GM18505 (cell line): ENCODE results near the gene UBXN4.
A peak's percentile ranks its signal among the peaks of the same experiment; 100 is the strongest.
"Not testable (repeated sequence)": the region's sequence is repeated elsewhere in the genome, so short reads cannot be mapped to it uniquely, and the experiment has no call there.

Experiments used
- ATAC-seq: cut with Tn5 transposase; IDR thresholded peaks from one replicate; pipeline ENCODE4 v1.9.1; 2021; ENCODE audit not compliant: unreplicated experiment
- POLR2A ChIP-seq: IDR thresholded peaks from 4 replicates; pipeline ENCODE4 v1.6.1; 2011; ENCODE audit warnings: borderline replicate concordance; ENCODE audit not compliant: insufficient read depth, insufficient read length; ENCODE audit errors: extremely low read depth

UBXN4 gene, protein sequence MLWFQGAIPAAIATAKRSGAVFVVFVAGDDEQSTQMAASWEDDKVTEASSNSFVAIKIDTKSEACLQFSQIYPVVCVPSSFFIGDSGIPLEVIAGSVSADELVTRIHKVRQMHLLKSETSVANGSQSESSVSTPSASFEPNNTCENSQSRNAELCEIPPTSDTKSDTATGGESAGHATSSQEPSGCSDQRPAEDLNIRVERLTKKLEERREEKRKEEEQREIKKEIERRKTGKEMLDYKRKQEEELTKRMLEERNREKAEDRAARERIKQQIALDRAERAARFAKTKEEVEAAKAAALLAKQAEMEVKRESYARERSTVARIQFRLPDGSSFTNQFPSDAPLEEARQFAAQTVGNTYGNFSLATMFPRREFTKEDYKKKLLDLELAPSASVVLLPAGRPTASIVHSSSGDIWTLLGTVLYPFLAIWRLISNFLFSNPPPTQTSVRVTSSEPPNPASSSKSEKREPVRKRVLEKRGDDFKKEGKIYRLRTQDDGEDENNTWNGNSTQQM

GRCh38 chr2:135741395-135742324 lies at the start of gene UBXN4:
TSS of gene UBXN4 (plus strand) at chr2:135741855. CDS start at chr2:135741930, 75 bp downstream.
- ATAC-seq = peak; percentile 91
- peak; percentile 93 for TF ChIP-seq POLR2A

DNA sequence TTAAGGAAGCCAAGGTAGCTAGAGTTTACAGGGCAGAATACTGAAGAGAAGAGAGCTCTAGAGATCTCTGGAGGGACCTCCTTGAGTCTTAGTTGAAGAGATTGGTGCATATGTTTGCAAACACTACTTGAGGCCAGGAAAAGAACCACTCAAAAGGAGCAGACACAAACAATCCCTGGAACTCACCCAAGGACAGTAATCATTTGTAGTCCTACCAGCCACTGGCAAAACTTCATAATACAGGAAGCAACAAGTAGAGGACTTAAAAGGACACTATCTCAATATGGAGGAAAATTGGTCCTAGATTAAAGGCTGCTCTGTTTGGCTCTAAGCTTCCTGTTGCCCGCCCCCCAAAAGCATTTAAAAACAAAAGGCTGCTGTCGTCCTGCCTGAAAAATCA lies 46.9 kb upstream of the UBXN4 start:
- no peak for TF ChIP-seq POLR2A
- no peak for ATAC-seq

DNA sequence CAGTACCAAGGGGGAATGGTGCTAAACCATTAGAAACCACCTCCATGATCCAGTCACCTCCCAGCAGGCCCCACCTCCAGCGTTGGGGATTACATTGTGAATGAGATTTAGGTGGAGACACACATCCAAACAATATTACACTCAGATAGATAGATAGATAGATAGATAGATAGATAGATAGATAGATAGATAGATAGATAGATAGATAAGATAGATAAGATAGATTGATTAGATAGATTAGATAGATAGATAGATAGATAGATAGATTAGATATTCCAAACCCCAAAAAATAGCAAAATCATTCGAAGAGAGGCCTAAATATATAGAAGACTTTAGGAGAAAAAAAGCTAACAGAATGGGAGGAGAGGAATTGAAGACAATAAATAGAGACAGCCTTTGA lies 42.8 kb upstream of the UBXN4 start:
- ATAC-seq = no peak
- no peak for TF ChIP-seq POLR2A

- no peak for TF ChIP-seq POLR2A
Measured at GRCh38 chr2:135701442-135701841, 40.2 kb upstream of the UBXN4 start.

GRCh38 chr2:135703300-135703699 lies 38.4 kb upstream of the UBXN4 start:
- no peak for ATAC-seq
- TF ChIP-seq POLR2A = no peak

More at GRCh38 chr2:135701442-135701841, 40.2 kb upstream of the UBXN4 start:
- ATAC-seq = no peak

- not testable (repeated sequence) for ATAC-seq
Measured at GRCh38 chr2:135704075-135704474, 37.6 kb upstream of the UBXN4 start.

- TF ChIP-seq POLR2A = no peak
- ATAC-seq = no peak
Measured at GRCh38 chr2:135708159-135708558, 33.5 kb upstream of the UBXN4 start.

- ATAC-seq = no peak
Measured at GRCh38 chr2:135709992-135710391, 31.7 kb upstream of the UBXN4 start.

GRCh38 chr2:135715086-135715485 lies 26.6 kb upstream of the UBXN4 start:
- ATAC-seq = not testable (repeated sequence)

More at GRCh38 chr2:135709992-135710391, 31.7 kb upstream of the UBXN4 start:
- no peak for TF ChIP-seq POLR2A

GRCh38 chr2:135728064-135728743 lies 13.5 kb upstream of the UBXN4 start:
- TF ChIP-seq POLR2A = no peak
- ATAC-seq = no peak

DNA sequence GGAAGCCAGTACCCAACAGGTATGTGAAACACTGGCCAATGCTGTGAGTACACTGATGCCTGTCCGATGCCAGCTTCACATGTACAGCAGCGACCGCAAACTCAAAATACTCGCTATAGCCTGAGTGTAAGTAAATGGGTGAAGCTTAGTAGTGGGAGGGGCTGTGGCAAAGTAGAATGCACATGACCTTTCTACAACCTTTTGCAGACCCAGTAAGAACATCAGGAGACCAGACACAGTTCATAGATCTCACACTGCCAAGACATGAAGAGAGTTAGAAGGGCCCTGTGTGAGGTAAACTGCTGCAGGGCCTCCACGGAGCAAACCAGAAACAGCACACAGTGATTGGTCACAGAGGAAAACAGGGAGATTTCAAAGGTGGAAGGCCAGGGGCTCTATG lies 9.1 kb upstream of the UBXN4 start:
- no peak for TF ChIP-seq POLR2A
- no peak for ATAC-seq

DNA sequence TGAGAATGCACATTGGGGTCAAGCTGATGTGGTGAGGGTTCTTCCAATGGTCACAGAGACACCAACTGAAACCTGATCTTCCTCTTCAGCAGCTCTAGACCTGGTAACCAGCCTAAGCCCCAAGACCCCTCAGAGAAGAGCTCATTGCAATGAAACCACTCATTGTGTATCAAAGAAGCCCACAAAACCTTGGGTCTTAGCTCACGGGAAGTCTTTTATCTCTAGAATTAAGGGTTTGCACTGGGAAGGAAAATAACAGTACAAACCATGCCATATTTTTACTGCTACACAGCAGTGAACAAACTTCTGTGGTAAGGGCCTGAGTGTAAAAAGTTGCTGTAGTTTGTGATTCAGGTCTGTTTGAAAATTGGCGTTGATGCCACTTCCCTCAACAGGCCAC lies 8.6 kb upstream of the UBXN4 start:
- no peak for ATAC-seq
- TF ChIP-seq POLR2A = no peak

GRCh38 chr2:135736546-135736945 lies 5.1 kb upstream of the UBXN4 start:
- TF ChIP-seq POLR2A = no peak
- ATAC-seq = no peak
